Erythroblast (primary cell): Measurements from ENCODE around the gene C2orf81.

Source experiments
- GATA1 ChIP-seq: IDR thresholded peaks from 2 replicates; pipeline ENCODE4 v1.6.1; 2011; ENCODE audit warnings: low read depth, mild to moderate bottlenecking, control low read depth, low read length, moderate library complexity
- POLR2A ChIP-seq: IDR thresholded peaks from 2 replicates; pipeline ENCODE4 v1.6.1; 2011; ENCODE audit warnings: mild to moderate bottlenecking, low read length

- no peak for TF ChIP-seq POLR2A
- no peak for TF ChIP-seq GATA1
These were observed 15.7 kb upstream of the C2orf81 start for GRCh38 chr2:74436848-74437695.
